Neural cell (in vitro differentiated cells): ENCODE data around the gene FUT9.

ENCODE experiments used
- EZH2 ChIP-seq: fragments of 200-600, 300-800 bp; shearing (Covaris generic), sonication (generic); IDR thresholded peaks from 2 replicates; pipeline ENCODE4 v1.6.1; 2014; ENCODE audit warnings: antibody characterized with exemption, low read length, borderline replicate concordance, mild to moderate bottlenecking; ENCODE audit not compliant: insufficient read depth, poor library complexity, severe bottlenecking
- POLR2AphosphoS5 ChIP-seq: IDR thresholded peaks from 2 replicates; pipeline ENCODE4 v1.6.1; 2012
- SMC3 ChIP-seq: fragments of 450-650 bp; conservative IDR thresholded peaks from 2 replicates; pipeline ENCODE4 v1.6.1; 2014; ENCODE audit warnings: antibody characterized with exemption, mild to moderate bottlenecking, moderate library complexity; ENCODE audit not compliant: poor library complexity
- TF ChIP-seq, protein P1 (sequence below): IDR thresholded peaks from 2 replicates; pipeline ENCODE4 v1.6.1; 2012; ENCODE audit warnings: borderline replicate concordance

DNA sequence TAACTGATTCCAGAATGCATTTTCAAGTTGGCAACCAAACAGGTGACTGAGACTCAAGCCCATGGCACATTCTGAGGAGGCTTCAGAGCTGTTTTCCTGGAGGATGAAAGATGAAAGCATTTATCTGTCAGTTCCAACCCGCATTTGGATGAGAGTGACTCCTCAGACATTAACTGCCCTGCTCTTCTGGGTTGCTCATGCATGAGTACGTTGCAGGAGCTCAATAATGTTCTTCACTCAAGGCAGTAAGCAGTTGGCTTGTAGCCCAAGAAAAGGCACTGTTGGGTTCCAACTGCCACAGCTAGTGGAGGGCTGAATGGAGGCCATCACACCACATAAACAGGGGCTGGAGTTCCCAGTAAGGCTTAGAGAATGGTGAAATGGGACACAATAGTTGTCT, 155.3 kb downstream of the FUT9 start:
- TF ChIP-seq EZH2 (no peak), POLR2AphosphoS5 (no peak), SMC3 (no peak)
- TF ChIP-seq, protein P1, sequence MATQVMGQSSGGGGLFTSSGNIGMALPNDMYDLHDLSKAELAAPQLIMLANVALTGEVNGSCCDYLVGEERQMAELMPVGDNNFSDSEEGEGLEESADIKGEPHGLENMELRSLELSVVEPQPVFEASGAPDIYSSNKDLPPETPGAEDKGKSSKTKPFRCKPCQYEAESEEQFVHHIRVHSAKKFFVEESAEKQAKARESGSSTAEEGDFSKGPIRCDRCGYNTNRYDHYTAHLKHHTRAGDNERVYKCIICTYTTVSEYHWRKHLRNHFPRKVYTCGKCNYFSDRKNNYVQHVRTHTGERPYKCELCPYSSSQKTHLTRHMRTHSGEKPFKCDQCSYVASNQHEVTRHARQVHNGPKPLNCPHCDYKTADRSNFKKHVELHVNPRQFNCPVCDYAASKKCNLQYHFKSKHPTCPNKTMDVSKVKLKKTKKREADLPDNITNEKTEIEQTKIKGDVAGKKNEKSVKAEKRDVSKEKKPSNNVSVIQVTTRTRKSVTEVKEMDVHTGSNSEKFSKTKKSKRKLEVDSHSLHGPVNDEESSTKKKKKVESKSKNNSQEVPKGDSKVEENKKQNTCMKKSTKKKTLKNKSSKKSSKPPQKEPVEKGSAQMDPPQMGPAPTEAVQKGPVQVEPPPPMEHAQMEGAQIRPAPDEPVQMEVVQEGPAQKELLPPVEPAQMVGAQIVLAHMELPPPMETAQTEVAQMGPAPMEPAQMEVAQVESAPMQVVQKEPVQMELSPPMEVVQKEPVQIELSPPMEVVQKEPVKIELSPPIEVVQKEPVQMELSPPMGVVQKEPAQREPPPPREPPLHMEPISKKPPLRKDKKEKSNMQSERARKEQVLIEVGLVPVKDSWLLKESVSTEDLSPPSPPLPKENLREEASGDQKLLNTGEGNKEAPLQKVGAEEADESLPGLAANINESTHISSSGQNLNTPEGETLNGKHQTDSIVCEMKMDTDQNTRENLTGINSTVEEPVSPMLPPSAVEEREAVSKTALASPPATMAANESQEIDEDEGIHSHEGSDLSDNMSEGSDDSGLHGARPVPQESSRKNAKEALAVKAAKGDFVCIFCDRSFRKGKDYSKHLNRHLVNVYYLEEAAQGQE, result no peak
